GM23248 (cell line): Measurements from ENCODE around the gene TAS2R38. TPM values are rescaled to one million over a fixed set of nuclear protein-coding genes. Genes with fewer than 3 reads are reported as not detected.
A peak's percentile ranks its signal among the peaks of the same experiment; 100 is the strongest.

Experiments used
- DNase-seq: peaks from one replicate; pipeline ENCODE4 v3.0.0-alpha.2; 2015
- H2AFZ ChIP-seq: fragments of 200-600 bp; sonication (generic); 2 replicates; pipeline ENCODE4 v1.6.1; 2016; ENCODE audit warnings: antibody characterized with exemption
- H3F3A ChIP-seq: fragments of 200-600 bp; sonication (generic); 2 replicates; pipeline ENCODE4 v1.6.1; 2016; ENCODE audit warnings: mild to moderate bottlenecking, antibody characterized with exemption, mixed run types; ENCODE audit not compliant: insufficient read depth
- H3K27ac ChIP-seq: fragments of 200-600 bp; sonication (generic); 2 replicates; pipeline ENCODE4 v1.5.1; 2016; ENCODE audit warnings: mild to moderate bottlenecking
- H3K27me3 ChIP-seq: fragments of 200-600 bp; sonication (generic); replicated peaks from 2 replicates; pipeline ENCODE4 v1.6.1; 2016; ENCODE audit warnings: mild to moderate bottlenecking; ENCODE audit not compliant: insufficient read depth
- H3K36me3 ChIP-seq: fragments of 200-600 bp; sonication (generic); 2 replicates; pipeline ENCODE4 v1.6.1; 2016; ENCODE audit warnings: low read depth, mild to moderate bottlenecking
- H3K4me1 ChIP-seq: fragments of 200-600 bp; sonication (generic); 2 replicates; pipeline ENCODE4 v1.6.1; 2016; ENCODE audit warnings: mild to moderate bottlenecking; ENCODE audit not compliant: insufficient read depth
- H3K4me2 ChIP-seq: fragments of 200-600 bp; sonication (generic); one replicate; pipeline ENCODE4 v1.6.1; 2016; ENCODE audit warnings: mild to moderate bottlenecking; ENCODE audit not compliant: unreplicated experiment
- H3K4me3 ChIP-seq: fragments of 200-600 bp; sonication (generic); 2 replicates; pipeline ENCODE4 v1.5.1; 2016; ENCODE audit warnings: mild to moderate bottlenecking
- H3K79me2 ChIP-seq: fragments of 200-600 bp; sonication (generic); 2 replicates; pipeline ENCODE4 v1.6.1; 2016; ENCODE audit warnings: mild to moderate bottlenecking; ENCODE audit not compliant: insufficient read depth
- H3K9ac ChIP-seq: fragments of 200-600 bp; sonication (generic); 2 replicates; pipeline ENCODE4 v1.6.1; 2016; ENCODE audit warnings: mild to moderate bottlenecking
- H3K9me2 ChIP-seq: fragments of 200-600 bp; sonication (generic); 2 replicates; pipeline ENCODE4 v1.6.1; 2016; ENCODE audit warnings: mixed run types, mild to moderate bottlenecking, moderate library complexity; ENCODE audit not compliant: insufficient read depth
- H3K9me3 ChIP-seq: fragments of 200-600 bp; sonication (generic); one replicate; pipeline ENCODE4 v1.6.1; 2017; ENCODE audit warnings: low read depth
- H4K20me1 ChIP-seq: fragments of 200-600 bp; sonication (generic); 2 replicates; pipeline ENCODE4 v1.6.0; 2016; ENCODE audit not compliant: insufficient read depth
- EZH2 ChIP-seq: fragments of 200-600 bp; sonication (generic); IDR thresholded peaks from 2 replicates; pipeline ENCODE4 v1.6.1; 2018; ENCODE audit warnings: antibody characterized with exemption, mild to moderate bottlenecking; ENCODE audit not compliant: insufficient read depth, poor library complexity, severe bottlenecking
- EZH2phosphoT487 ChIP-seq: fragments of 200-600 bp; sonication (generic); IDR thresholded peaks from 2 replicates; pipeline ENCODE4 v1.6.1; 2018; ENCODE audit warnings: antibody characterized with exemption, moderate library complexity, mild to moderate bottlenecking, low read depth; ENCODE audit not compliant: insufficient read depth
- WGBS, 2 experiments: methylation state at CpG; one replicate each; pipeline ENCODE4 v1.1.6; 2015 to 2017; ENCODE audit warnings: low lambda C conversion rate in 2 of 2, low coverage in 1 of 2; ENCODE audit errors: missing lambda C conversion rate in 2 of 2; 5-methylcytosine and 5-hydroxymethylcytosine counted together
- in situ Hi-C: fragments of 300-500 bp; cut with MboI; formaldehyde crosslinking; loops from 2 replicates; pipeline ENCODE4 v1.15.0; 2020
- polyA plus RNA-seq: library from polyadenylated mRNA; unstranded; fragments of >200 nt; fragmentation: Nextera tagmentation; extraction: Ambion mirVana; gene quantifications from 2 replicates; pipeline ENCODE4 v1.2.1, GENCODE V29; 2016
- total RNA-seq: library from RNA; depleted of rRNA; stranded (reverse); fragments of >200 nt; shearing (Covaris generic); gene quantifications from 2 replicates; pipeline ENCODE4 v1.2.3, GENCODE V29; 2014

The TAS2R38 gene
- total and polyA plus RNA-seq, 2 experiments from 2014 or later = not detected

DNA sequence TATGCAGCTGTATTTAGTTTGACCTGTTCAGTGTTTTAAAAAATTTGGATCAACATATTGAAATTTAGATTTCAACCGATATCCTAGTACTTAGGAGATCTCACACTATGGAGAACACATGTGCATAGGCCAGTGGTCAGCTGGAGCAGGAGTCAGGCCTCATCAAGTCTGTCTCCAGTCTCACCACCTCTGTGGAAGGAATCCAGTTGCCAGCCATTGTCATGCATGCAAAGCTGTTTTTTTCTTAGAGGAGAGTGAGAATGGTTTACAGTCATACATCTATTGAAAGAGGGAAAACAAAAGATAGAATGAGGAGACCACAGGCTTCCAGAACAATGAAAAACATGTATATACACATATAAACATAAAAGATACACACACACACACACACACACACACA lies 19.2 kb downstream of the TAS2R38 start:
- Histone ChIP-seq H2AFZ (no peak overlapping the region), H3K9me2 (no peaks in the 10 kb centered on the region), H3K4me3 (no peak overlapping the region), H3K4me1 (peaks cover 5% of the 10 kb centered on the region; the same call in 1 of the 2 replicates), H3K27me3 (no peaks in the 10 kb centered on the region), H3K36me3 (no peaks in the 10 kb centered on the region), H3K4me2 (no peak overlapping the region), H3F3A (peaks cover 5% of the 10 kb centered on the region), H3K27ac (no peak overlapping the region), H4K20me1 (no peaks in the 10 kb centered on the region), H3K9me3 (no peaks in the 10 kb centered on the region), H3K9ac (no peak overlapping the region), H3K79me2 (no peaks in the 10 kb centered on the region)
- in situ Hi-C loops = no loop called here
- TF ChIP-seq EZH2phosphoT487 = no peak
- TF ChIP-seq EZH2 = no peak
- WGBS, 2 experiments = 39 to 76% methylated on average over 1 of the region's 1 CpG
- no peak for DNase-seq

DNA sequence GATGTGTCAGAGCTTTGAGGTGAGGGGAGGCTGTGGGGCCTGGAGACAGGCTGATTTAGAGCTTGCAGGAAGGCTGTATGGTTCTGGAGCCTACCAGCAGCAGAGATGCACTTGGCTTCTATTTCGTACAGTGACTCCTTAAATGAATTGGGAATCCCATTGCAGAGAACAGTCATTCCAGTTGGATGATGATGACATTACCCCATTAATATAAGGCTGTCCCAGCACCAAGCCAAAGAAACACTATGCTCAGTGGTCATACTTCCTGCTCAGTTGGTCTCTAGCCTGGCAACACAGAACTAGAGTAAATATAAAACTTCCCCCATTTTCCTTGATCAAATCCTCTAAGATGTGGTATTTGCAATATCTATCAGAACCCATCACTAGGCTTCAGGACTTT lies 21.1 kb downstream of the TAS2R38 start:
- TF ChIP-seq EZH2 (no peak), EZH2phosphoT487 (no peak)
- Histone ChIP-seq H3K27me3 (no peaks in the 10 kb centered on the region), H3K4me2 (no peak overlapping the region), H4K20me1 (no peaks in the 10 kb centered on the region), H3K27ac (no peak overlapping the region), H3K9ac (no peak overlapping the region), H3K9me2 (no peaks in the 10 kb centered on the region), H3F3A (peaks cover 5% of the 10 kb centered on the region), H3K79me2 (no peaks in the 10 kb centered on the region), H2AFZ (no peak overlapping the region), H3K4me3 (no peak overlapping the region), H3K4me1 (peaks cover 5% of the 10 kb centered on the region; the same call in 1 of the 2 replicates), H3K9me3 (no peaks in the 10 kb centered on the region), H3K36me3 (no peaks in the 10 kb centered on the region)
- WGBS, 2 experiments = 33 to 53% methylated on average over 1 of the region's 1 CpG
- in situ Hi-C loops = no loop called here
- DNase-seq = peak; percentile 19

DNA sequence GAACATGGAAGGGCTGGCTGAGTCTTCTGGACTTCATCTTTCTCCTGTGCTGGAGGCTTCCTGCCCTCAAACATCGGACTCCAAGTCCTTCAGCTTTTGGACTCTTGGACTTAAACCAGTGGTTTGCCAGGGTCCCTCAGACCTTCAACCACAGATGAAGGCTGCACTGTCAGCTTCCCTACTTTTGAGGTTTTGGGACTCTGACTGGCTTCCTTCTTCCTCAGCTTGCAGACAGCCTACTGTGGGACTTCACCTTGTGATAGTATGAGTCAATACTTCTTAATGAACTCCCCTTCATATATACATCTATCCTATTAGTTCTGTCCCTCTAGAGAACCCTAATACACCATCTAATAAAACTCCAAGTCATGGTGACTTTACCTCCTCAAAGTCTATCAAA lies 22.8 kb downstream of the TAS2R38 start:
- H3F3A ChIP-seq = peaks cover 3% of the 10 kb centered on the region
- H3K79me2 ChIP-seq = no peaks in the 10 kb centered on the region
- H3K9me2 ChIP-seq = no peaks in the 10 kb centered on the region
- no peaks in the 10 kb centered on the region for H3K9me3 ChIP-seq
- H3K4me1 ChIP-seq = peaks cover 6% of the 10 kb centered on the region
- no peak overlapping the region for H2AFZ ChIP-seq
- H3K4me2 ChIP-seq = no peak overlapping the region
- no peaks in the 10 kb centered on the region for H3K27me3 ChIP-seq
- H4K20me1 ChIP-seq = no peaks in the 10 kb centered on the region
- DNase-seq = no peak
- no peaks in the 10 kb centered on the region for H3K36me3 ChIP-seq
- H3K4me3 ChIP-seq = no peak overlapping the region
- in situ Hi-C loops = no loop called here
- 40 to 44% methylated on average over 1 of the region's 1 CpG for WGBS, 2 experiments
- TF ChIP-seq EZH2 = no peak
- TF ChIP-seq EZH2phosphoT487 = no peak
- no peak overlapping the region for H3K9ac ChIP-seq
- no peak overlapping the region for H3K27ac ChIP-seq

DNA sequence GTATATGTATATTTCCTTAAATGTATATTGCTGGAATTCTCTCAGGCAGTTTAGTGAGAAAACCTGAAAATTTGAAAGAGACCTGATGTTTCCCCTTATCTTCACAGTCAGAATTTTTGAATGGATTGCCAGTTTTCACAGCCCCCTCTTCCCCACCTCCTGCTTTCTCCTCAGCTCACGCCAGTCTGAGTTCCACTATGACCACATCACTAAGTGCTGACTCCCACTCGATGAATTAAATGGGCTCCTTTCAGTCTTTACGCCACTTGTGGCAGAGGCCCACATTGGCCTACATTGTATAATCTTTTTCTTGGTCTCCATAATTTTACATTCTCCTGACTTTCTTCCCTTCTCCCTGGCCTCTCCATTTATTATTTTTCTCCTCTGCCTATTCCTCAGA lies 23.7 kb downstream of the TAS2R38 start:
- Histone ChIP-seq H3K27me3 (no peaks in the 10 kb centered on the region), H3F3A (no peaks in the 10 kb centered on the region), H3K36me3 (no peaks in the 10 kb centered on the region), H3K4me2 (no peak overlapping the region), H3K79me2 (no peaks in the 10 kb centered on the region), H3K9me2 (no peaks in the 10 kb centered on the region), H4K20me1 (no peaks in the 10 kb centered on the region), H3K4me3 (no peak overlapping the region), H2AFZ (no peak overlapping the region), H3K9me3 (no peaks in the 10 kb centered on the region), H3K27ac (no peak overlapping the region), H3K9ac (no peak overlapping the region), H3K4me1 (peaks cover 6% of the 10 kb centered on the region; the same call in 1 of the 2 replicates)
- no peak for DNase-seq
- TF ChIP-seq EZH2 (no peak), EZH2phosphoT487 (no peak)
- in situ Hi-C loops = no loop called here
- 36 to 47% methylated on average over 3 of the region's 3 CpGs for WGBS, 2 experiments

DNA sequence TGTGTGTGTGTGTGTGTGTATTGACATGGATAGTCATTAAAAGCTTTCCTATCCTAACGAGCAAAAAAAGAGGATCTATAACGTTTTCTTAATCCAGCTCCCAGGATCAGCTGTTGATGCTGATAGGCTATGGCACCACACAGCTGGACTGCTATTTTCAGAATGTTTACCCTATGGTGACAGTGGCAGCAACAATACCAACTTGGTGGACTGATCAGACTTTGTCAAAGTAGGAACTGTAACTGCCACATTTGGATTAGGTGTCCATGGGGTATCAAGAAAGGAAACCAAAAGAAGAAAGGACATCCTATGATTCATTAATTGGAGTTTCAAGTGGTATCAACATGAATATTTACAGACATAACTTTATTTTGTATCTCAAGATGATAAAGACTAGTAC lies 24.1 kb downstream of the TAS2R38 start:
- no peaks in the 10 kb centered on the region for H3K9me3 ChIP-seq
- no peak for TF ChIP-seq EZH2
- no peak for TF ChIP-seq EZH2phosphoT487
- no peaks in the 10 kb centered on the region for H3K27me3 ChIP-seq
- no peak overlapping the region for H3K27ac ChIP-seq
- H3K4me3 ChIP-seq = no peak overlapping the region
- no peaks in the 10 kb centered on the region for H3F3A ChIP-seq
- H2AFZ ChIP-seq = no peak overlapping the region
- no peaks in the 10 kb centered on the region for H3K79me2 ChIP-seq
- no peaks in the 10 kb centered on the region for H3K36me3 ChIP-seq
- H3K9ac ChIP-seq = no peak overlapping the region
- H3K4me2 ChIP-seq = no peak overlapping the region
- H3K4me1 ChIP-seq = peaks cover 6% of the 10 kb centered on the region; the same call in 1 of the 2 replicates
- no peaks in the 10 kb centered on the region for H4K20me1 ChIP-seq
- 46 to 68% methylated on average over 2 of the region's 2 CpGs for WGBS, 2 experiments
- H3K9me2 ChIP-seq = no peaks in the 10 kb centered on the region
- in situ Hi-C loops = no loop called here
- no peak for DNase-seq
